Measurements from ENCODE around the gene TDO2.

GRCh38 chr4:155935389-155935986, 32.0 kb downstream of the TDO2 start:
- TF ChIP-seq NR1H2 (CRISPR knock-in tag; IDR thresholded peaks at IDR 0.05) (no peak), CTCF (IDR thresholded peaks at IDR 0.05) (no peak), MXD4 (CRISPR knock-in tag; IDR thresholded peaks at IDR 0.05; ENCODE audit: borderline replicate concordance) (no peak), HMGXB4 (CRISPR knock-in tag; IDR thresholded peaks at IDR 0.05) (no peak), ATF2 (CRISPR knock-in tag; IDR thresholded peaks at IDR 0.05; ENCODE audit: borderline replicate concordance, low read depth) (no peak), ZNF416 (CRISPR knock-in tag; IDR thresholded peaks at IDR 0.05) (no peak), USF2 (CRISPR knock-in tag; IDR thresholded peaks at IDR 0.05) (no peak)
